ENCODE measurements around the gene TC2N. TPM values are rescaled to one million over a fixed set of nuclear protein-coding genes. Genes with fewer than 3 reads are reported as not detected.
"Not testable (repeated sequence)": the region's sequence is repeated elsewhere in the genome, so short reads cannot be mapped to it uniquely, and the experiment has no call there.

TC2N gene
- polyA plus RNA-seq, 1 donor: 3.1 TPM

- no peak for DNase-seq (ENCODE audit: low read depth)
Observed at GRCh38 chr14:91835197-91835919, 32.0 kb downstream of the TC2N start.

DNA sequence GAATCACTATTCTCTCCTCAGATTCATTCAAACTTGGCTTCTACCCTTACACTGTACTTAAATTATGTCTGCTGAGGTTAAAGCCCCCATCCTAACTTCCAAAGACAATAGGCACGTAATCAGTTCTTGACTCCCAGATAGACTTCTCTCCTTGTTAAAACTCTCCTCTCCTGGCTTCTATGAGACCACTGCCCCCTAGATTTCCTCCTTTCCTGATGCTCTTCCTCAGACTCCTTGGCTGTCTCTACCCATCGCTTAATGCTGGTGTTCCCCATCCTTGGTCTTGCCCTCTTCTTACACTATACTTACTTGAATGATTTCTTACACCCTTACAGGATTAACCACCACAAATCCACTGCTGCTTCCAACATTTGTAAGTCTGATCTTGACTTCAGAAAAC is 32.8 kb downstream of the TC2N start:
- DNase-seq (ENCODE audit: low read depth): no peak

DNA sequence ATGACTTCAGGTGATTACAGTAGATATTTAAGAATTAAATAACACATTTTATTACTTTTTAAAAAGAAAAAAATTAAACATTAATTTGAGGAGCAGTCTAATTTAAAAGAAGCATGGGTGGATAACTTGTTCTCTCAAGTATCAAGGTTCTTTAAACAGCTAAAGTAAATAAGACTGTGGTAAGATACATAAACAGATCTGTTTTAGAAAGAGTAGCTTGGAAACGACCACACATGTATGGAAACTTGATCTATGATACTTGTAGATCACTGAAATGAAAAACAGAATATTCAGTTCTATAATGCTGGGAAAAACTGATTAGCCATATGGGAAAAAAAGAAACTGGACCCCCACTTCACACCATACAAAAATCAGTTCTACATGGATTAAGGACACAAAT is 36.0 kb downstream of the TC2N start:
- no peak for DNase-seq (ENCODE audit: low read depth)

- no peak for DNase-seq (ENCODE audit: low read depth)
Observed at GRCh38 chr14:91830777-91831176, 36.6 kb downstream of the TC2N start.

GRCh38 chr14:91829511-91829910 is 37.8 kb downstream of the TC2N start:
- no peak for DNase-seq (ENCODE audit: low read depth)

- DNase-seq (ENCODE audit: low read depth): no peak
Observed at GRCh38 chr14:91827746-91828145, 39.6 kb downstream of the TC2N start.

- DNase-seq (ENCODE audit: low read depth): no peak
Observed at GRCh38 chr14:91817566-91818325, 49.6 kb downstream of the TC2N start.

DNA sequence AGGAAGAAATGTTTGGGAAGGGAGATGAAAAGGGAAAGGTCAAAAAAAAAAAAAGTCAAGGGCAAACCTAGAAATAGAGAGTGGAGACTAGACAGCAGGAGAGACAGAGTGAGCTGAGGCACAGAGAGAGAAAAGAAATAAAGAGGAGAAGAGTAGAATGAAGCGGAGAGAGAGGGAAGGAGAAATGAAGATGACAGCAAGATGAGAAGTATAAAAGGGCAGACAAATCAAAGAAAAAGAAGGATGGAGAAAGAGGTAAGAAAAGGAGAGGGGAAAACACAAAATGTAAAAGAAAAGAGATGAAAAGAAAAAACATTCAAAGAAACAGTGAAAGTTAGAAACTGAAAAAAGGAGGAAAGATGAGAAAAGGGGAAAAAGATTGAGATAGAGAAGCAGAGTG is 53.0 kb downstream of the TC2N start:
- DNase-seq (ENCODE audit: low read depth): no peak

DNA sequence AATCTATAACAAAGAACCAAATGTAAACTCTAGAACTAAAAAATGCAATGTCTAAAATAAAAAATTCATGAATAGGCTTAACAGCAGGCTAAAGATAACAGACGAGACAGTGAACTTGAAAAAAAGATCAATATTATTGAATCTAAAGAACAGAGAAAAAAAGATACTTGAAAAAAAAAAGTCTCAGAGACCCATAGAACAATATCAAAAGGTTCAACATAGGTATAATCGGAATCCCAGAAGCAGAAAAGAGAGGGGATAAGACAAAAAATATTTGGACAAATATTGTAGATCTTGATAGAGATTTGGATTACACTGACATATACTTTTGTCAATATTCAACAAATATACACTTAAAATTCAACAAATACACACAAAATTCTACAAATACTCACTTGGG is 56.6 kb downstream of the TC2N start:
- no peak for DNase-seq (ENCODE audit: low read depth)

DNA sequence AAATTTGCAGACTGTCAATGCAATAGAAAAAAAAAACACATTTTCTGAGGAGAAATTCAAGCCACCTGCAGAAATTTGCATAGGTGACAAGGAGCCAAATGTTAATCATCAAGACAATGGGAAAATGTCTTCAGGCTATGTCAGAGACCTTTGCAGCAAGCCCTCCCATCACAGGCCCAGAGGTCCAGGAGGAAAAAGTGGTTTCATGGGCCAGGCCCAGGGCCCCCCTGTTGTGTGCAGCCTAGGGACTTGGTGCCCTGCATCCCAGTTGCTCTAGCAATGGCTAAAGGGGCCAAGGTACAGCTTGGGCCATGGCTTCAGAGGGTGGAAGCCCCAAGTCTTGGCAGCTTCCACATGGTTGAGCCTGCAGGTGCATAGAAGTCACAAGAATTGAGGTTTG is 60.6 kb downstream of the TC2N start:
- DNase-seq (ENCODE audit: low read depth): no peak

GRCh38 chr14:91806094-91806493 is 61.2 kb downstream of the TC2N start:
- not testable (repeated sequence) for DNase-seq (ENCODE audit: low read depth)

DNA sequence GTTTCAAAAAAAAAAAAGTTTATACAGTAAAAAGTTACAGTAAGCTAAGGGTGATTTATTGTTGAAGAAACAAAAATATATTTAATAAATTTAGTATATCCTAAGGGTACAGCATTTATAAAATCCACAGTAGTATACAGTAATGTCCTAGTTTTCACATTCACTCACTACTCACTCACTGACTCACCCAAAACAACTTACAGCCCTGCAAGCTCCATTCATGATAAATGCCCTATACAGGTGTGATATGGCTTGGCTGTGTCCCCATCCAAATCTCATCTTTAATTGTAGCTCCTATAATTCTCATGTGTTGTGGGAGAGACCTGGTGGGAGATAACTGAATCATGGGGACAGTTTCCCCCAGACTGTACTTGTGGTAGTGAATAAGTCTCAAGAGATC is 61.7 kb downstream of the TC2N start:
- no peak for DNase-seq (ENCODE audit: low read depth)

GRCh38 chr14:91801358-91801757 is 66.0 kb downstream of the TC2N start:
- no peak for DNase-seq (ENCODE audit: low read depth)

GRCh38 chr14:91796617-91797347 is 70.6 kb downstream of the TC2N start:
- DNase-seq (ENCODE audit: low read depth): no peak

- DNase-seq (ENCODE audit: low read depth): no peak
Observed at GRCh38 chr14:91793704-91794103, 73.6 kb downstream of the TC2N start.

DNA sequence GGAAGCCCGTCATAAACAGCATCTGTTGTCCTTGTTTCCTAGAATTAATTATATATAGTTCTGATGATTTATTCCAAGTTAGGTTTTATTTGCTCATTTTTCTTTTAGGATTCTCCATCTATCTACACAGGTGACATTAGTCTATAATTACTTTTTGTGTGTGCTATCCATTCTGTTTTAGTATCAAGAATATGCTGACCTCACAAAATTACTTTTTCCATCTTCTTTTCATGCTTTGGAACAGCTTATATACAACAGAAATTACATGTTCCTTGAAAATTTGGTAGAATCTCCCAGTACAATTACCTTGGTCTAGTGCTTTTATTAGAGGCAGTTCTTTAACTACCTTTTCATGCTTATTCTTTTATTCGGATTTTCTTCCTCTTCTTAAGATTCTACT is 81.1 kb downstream of the TC2N start:
- no peak for DNase-seq (ENCODE audit: low read depth)

- DNase-seq (ENCODE audit: low read depth): no peak
Observed at GRCh38 chr14:91780452-91780851, 86.9 kb downstream of the TC2N start.

DNA sequence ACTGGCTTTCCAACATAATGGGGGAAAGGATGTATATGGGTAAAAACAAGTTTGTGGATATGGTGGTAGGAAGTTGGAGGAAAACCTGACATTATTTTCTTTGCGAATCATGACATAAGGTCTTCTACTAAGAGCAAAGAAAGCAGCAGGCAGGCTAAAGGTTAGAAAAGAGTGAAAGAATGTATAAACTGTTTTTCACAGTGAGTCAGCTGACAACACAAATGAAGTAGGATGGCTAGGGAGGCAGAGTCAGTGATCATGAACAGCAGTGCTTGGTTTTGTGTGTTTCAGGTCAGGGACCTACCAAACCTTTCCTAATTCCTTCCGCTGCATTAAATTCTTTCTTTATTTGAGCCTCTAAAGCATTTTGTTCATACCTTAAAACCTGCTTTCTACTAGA is 89.1 kb downstream of the TC2N start:
- DNase-seq (ENCODE audit: low read depth): no peak

DNA sequence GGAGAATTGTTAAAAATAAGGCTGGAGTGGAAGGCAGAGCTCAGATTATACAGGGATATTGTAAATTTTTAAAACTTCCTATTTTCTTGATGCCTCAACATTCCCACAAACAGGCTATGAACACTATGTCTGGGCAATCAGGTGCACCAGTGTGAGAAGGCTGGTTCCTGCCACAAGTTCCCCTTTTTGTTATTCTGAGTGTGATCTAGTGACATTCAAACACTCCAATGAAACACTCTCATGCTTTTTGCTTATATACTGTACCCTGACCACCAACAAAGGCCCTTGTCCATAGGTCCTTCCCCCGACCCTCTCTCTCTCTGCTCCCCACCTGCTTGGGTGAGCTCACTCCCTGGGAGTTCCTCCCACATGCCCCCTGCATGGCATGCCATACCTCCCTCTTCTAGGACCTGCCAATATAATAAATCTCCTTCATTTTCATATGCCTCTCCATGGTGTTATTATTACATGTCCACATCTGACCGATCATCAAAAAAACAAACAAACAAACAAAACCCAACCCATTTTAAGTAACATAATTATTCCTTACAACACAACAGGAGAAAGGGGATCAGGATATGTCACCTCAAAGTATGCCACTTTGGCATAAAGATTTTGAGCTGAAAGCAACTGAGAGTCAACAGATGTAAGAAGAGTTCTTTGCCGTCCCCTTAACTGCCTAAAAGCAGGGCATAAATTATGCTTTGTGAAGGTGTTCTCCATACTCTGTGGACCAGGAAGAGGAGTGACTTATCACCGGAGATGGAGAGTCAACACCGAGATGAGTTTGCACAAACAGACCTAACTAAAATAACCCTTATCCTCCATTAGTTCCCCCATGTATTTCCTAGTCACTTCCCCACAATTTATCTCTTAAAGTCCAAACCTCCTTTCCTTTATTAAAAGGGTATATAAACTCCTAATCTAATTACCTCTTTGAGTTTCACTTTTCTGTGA is 92.9 kb downstream of the TC2N start:
- DNase-seq (ENCODE audit: low read depth): no peak

DNA sequence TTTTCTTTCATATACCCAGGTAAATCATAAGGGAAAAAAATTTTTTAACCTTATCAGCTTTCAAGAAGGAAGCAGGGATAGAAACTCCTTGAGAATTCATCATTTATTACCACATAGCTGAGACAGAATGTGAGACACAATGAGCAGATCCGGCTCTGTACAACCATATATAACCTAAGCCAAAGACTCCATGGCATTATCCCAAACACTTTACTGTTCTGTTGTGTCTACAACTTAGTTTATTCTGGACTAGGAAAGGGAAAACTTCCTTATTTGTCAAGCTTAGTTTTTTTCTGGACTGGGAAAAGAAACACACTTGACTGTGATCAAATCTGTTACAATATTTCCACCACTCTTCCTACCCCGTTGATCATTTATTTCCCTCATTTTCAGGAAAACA is 97.2 kb downstream of the TC2N start:
- DNase-seq (ENCODE audit: low read depth): no peak

GRCh38 chr14:91755570-91756295 is 111.6 kb downstream of the TC2N start:
- no peak for DNase-seq (ENCODE audit: low read depth)

Measured in forelimb muscle (tissue), 1 donor.